WTC11 (cell line): ENCODE data around the gene SLC35F1.

Experiments used
- CBFB ChIP-seq: sonication (generic); formaldehyde crosslinking; IDR thresholded peaks from 2 replicates; pipeline ENCODE4 v1.8.1; 2022; ENCODE audit warnings: mild to moderate bottlenecking, low read depth, missing genetic modification reagents
- CDX4 ChIP-seq: fragments of 250-450 bp; sonication (Bioruptor Pico); IDR thresholded peaks from 2 replicates; pipeline ENCODE4 v1.9.0; 2021; ENCODE audit warnings: moderate library complexity, mild to moderate bottlenecking, inconsistent platforms, borderline replicate concordance
- CTCF ChIP-seq: fragments of 200-600 bp; IDR thresholded peaks from 2 replicates; pipeline ENCODE4 v1.8.0; 2022; ENCODE audit warnings: antibody characterized with exemption
- FOXK1 ChIP-seq: sonication (generic); formaldehyde crosslinking; IDR thresholded peaks from 2 replicates; pipeline ENCODE4 v1.8.0; 2022; ENCODE audit warnings: mild to moderate bottlenecking, moderate library complexity, missing genetic modification reagents
- MAX ChIP-seq: sonication (generic); formaldehyde crosslinking; IDR thresholded peaks from 2 replicates; pipeline ENCODE4 v1.8.0; 2022; ENCODE audit warnings: mild to moderate bottlenecking, missing genetic modification reagents
- MLX ChIP-seq: sonication (generic); formaldehyde crosslinking; IDR thresholded peaks from 2 replicates; pipeline ENCODE4 v1.8.1; 2023; ENCODE audit warnings: mild to moderate bottlenecking, missing genetic modification reagents, moderate library complexity
- NFATC4 ChIP-seq: fragments of 250-450 bp; sonication (Bioruptor Pico); IDR thresholded peaks from 2 replicates; pipeline ENCODE4 v1.9.0; 2021; ENCODE audit warnings: mild to moderate bottlenecking
- NFE2L1 ChIP-seq: sonication (generic); formaldehyde crosslinking; IDR thresholded peaks from 2 replicates; pipeline ENCODE4 v1.8.1; 2023; ENCODE audit warnings: missing genetic modification reagents
- TEAD4 ChIP-seq: sonication (generic); formaldehyde crosslinking; IDR thresholded peaks from 2 replicates; pipeline ENCODE4 v1.8.0; 2022; ENCODE audit warnings: mild to moderate bottlenecking, missing genetic modification reagents
- USF2 ChIP-seq: sonication (generic); formaldehyde crosslinking; IDR thresholded peaks from 2 replicates; pipeline ENCODE4 v1.8.1; 2023; ENCODE audit warnings: mild to moderate bottlenecking, missing genetic modification reagents, moderate library complexity
- ZNF263 ChIP-seq: sonication (generic); formaldehyde crosslinking; IDR thresholded peaks from 2 replicates; pipeline ENCODE4 v1.8.1; 2022; ENCODE audit warnings: low read depth, mild to moderate bottlenecking, moderate library complexity, missing genetic modification reagents

- TF ChIP-seq USF2 (CRISPR knock-in tag) (no peak), ZNF263 (CRISPR knock-in tag) (no peak), CTCF (no peak), NFATC4 (CRISPR knock-in tag) (no peak), NFE2L1 (CRISPR knock-in tag) (no peak), MLX (CRISPR knock-in tag) (no peak), CDX4 (CRISPR knock-in tag) (no peak), FOXK1 (CRISPR knock-in tag) (no peak), CBFB (CRISPR knock-in tag) (no peak), MAX (no peak), TEAD4 (CRISPR knock-in tag) (no peak)
These were observed 122.9 kb downstream of the SLC35F1 start for GRCh38 chr6:118029967-118030366.
